ENCODE results near the gene SELPLG. TPM values are rescaled to one million over a fixed set of nuclear protein-coding genes. Genes with fewer than 3 reads are reported as not detected.

Gene SELPLG
- total RNA-seq, 1 experiment from 2014 or later, result 0.41 TPM

DNA sequence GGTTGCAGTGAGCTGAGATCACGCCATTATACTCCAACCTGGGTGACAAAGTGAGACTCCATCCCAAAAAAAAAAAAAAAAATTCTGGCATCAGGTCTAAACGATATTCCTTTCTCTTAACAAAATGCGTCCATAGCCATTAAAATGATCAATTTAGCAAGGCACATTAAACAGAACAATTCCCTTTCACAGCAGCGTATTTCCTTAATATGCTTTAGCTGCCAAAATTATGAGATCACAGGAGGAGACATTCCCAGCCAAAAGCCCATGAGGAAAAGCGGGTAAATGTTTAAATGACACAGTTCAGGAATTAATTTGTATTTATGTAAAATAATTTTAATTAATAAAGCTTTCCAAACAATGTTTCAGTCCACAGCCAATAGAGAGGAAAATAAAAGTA is 43.0 kb upstream of the SELPLG start:
- ChIA-PET CTCF (interaction anchor here (0.7 kb wide), 1 partner anchor 156 kb away, joined by 3 read pairs; no protein-coding TSS in a partner anchor), POLR2A (no interaction called here)
- Histone ChIP-seq H3K4me1 (ENCODE audit: control insufficient read depth, insufficient read depth, low read length) (no peaks in the 10 kb centered on the region), H3K9me3 (ENCODE audit: control insufficient read depth, insufficient read depth, low read depth, low read length) (no peaks in the 10 kb centered on the region), H3K27ac (ENCODE audit: low read length) (no peak overlapping the region), H3K36me3 (ENCODE audit: control insufficient read depth, insufficient read depth, low read length) (0 out of 2 replicates have a peak, but pooled peaks cover 2% of the 10 kb centered on the region), H3K4me3 (ENCODE audit: low read depth in 2 of 2, low read length in 2 of 2) (no peak overlapping the region), H3K27me3 (ENCODE audit: control insufficient read depth, insufficient read depth, low read length) (no peaks in the 10 kb centered on the region)
- TF ChIP-seq, protein P1, sequence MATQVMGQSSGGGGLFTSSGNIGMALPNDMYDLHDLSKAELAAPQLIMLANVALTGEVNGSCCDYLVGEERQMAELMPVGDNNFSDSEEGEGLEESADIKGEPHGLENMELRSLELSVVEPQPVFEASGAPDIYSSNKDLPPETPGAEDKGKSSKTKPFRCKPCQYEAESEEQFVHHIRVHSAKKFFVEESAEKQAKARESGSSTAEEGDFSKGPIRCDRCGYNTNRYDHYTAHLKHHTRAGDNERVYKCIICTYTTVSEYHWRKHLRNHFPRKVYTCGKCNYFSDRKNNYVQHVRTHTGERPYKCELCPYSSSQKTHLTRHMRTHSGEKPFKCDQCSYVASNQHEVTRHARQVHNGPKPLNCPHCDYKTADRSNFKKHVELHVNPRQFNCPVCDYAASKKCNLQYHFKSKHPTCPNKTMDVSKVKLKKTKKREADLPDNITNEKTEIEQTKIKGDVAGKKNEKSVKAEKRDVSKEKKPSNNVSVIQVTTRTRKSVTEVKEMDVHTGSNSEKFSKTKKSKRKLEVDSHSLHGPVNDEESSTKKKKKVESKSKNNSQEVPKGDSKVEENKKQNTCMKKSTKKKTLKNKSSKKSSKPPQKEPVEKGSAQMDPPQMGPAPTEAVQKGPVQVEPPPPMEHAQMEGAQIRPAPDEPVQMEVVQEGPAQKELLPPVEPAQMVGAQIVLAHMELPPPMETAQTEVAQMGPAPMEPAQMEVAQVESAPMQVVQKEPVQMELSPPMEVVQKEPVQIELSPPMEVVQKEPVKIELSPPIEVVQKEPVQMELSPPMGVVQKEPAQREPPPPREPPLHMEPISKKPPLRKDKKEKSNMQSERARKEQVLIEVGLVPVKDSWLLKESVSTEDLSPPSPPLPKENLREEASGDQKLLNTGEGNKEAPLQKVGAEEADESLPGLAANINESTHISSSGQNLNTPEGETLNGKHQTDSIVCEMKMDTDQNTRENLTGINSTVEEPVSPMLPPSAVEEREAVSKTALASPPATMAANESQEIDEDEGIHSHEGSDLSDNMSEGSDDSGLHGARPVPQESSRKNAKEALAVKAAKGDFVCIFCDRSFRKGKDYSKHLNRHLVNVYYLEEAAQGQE (IDR thresholded peaks at IDR 0.05; ENCODE audit: insufficient read depth in 1 of 2, low read depth in 2 of 2, low read length in 1 of 2), result no peak
- TF ChIP-seq, protein P2, sequence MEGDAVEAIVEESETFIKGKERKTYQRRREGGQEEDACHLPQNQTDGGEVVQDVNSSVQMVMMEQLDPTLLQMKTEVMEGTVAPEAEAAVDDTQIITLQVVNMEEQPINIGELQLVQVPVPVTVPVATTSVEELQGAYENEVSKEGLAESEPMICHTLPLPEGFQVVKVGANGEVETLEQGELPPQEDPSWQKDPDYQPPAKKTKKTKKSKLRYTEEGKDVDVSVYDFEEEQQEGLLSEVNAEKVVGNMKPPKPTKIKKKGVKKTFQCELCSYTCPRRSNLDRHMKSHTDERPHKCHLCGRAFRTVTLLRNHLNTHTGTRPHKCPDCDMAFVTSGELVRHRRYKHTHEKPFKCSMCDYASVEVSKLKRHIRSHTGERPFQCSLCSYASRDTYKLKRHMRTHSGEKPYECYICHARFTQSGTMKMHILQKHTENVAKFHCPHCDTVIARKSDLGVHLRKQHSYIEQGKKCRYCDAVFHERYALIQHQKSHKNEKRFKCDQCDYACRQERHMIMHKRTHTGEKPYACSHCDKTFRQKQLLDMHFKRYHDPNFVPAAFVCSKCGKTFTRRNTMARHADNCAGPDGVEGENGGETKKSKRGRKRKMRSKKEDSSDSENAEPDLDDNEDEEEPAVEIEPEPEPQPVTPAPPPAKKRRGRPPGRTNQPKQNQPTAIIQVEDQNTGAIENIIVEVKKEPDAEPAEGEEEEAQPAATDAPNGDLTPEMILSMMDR (IDR thresholded peaks at IDR 0.05), result no peak
- TF ChIP-seq SIN3A (IDR thresholded peaks at IDR 0.05; ENCODE audit: borderline replicate concordance, insufficient read depth, low read depth, low read length) (no peak), POLR2AphosphoS5 (IDR thresholded peaks at IDR 0.05; ENCODE audit: low read depth, low read length) (no peak), TCF7L2 (IDR thresholded peaks at IDR 0.05; ENCODE audit: low read depth, low read length) (no peak)
- ATAC-seq, result no peak
- no peak for DNase-seq (ENCODE audit: low read depth, low spot score)
- in situ Hi-C loops (cut with HindIII; ENCODE audit: low pct_unique_long_range_greater_than_20kb, low sequenced_read_pairs) (no loop called here), intact Hi-C loops (cut with micrococcal nuclease; ENCODE audit: unreplicated experiment) (no loop called here)
- BruUV-seq (replicated peaks), result no TSS peak

DNA sequence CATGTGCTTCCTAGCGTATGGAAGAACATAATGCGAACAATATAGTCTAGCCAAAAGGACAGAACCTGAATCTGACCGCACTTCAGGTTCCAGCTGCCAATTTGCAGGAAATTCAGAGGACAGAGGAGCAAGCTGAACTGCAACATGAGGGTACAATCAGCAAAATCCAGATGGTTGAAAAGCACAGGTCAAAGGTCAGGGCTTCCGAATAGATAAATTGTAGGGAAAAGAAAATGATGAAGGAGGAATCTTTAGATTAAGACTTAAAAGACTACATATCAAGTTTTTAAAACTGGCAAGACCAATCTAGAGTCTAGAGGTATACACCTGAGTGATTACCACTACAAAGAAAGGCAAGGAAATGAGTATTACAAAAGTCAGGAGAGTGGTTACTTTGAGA is 42.1 kb upstream of the SELPLG start:
- in situ Hi-C loops (cut with HindIII; ENCODE audit: low pct_unique_long_range_greater_than_20kb, low sequenced_read_pairs) (no loop called here), intact Hi-C loops (cut with micrococcal nuclease; ENCODE audit: unreplicated experiment) (no loop called here)
- H3K36me3 ChIP-seq (ENCODE audit: control insufficient read depth, insufficient read depth, low read length), result 0 out of 2 replicates have a peak, but pooled peaks cover 2% of the 10 kb centered on the region

More for the DNA sequence above, 42.1 kb upstream of the SELPLG start:
- H3K27ac ChIP-seq (ENCODE audit: low read length), result no peak overlapping the region
- no peaks in the 10 kb centered on the region for H3K4me1 ChIP-seq (ENCODE audit: control insufficient read depth, insufficient read depth, low read length)
- ChIA-PET CTCF (interaction anchor here (0.7 kb wide), 1 partner anchor 157 kb away, joined by 3 read pairs; no protein-coding TSS in a partner anchor), POLR2A (no interaction called here)
- H3K27me3 ChIP-seq (ENCODE audit: control insufficient read depth, insufficient read depth, low read length), result no peaks in the 10 kb centered on the region
- no peak for DNase-seq (ENCODE audit: low read depth, low spot score)
- no peak for ATAC-seq
- H3K4me3 ChIP-seq (ENCODE audit: low read depth in 2 of 2, low read length in 2 of 2), result no peak overlapping the region
- no TSS peak for BruUV-seq (replicated peaks)
- no peaks in the 10 kb centered on the region for H3K9me3 ChIP-seq (ENCODE audit: control insufficient read depth, insufficient read depth, low read depth, low read length)
- TF ChIP-seq TCF7L2 (IDR thresholded peaks at IDR 0.05; ENCODE audit: low read depth, low read length) (no peak), SIN3A (IDR thresholded peaks at IDR 0.05; ENCODE audit: borderline replicate concordance, insufficient read depth, low read depth, low read length) (no peak), POLR2AphosphoS5 (IDR thresholded peaks at IDR 0.05; ENCODE audit: low read depth, low read length) (no peak)
- TF ChIP-seq, protein P1 (IDR thresholded peaks at IDR 0.05; ENCODE audit: insufficient read depth in 1 of 2, low read depth in 2 of 2, low read length in 1 of 2), result no peak

Measured in Panc1 (cell line).